Posterior vena cava (tissue), 2 donors: ENCODE results near the gene AIG1. TPM values are rescaled to one million over a fixed set of nuclear protein-coding genes. Genes with fewer than 3 reads are reported as not detected.
"Not testable (repeated sequence)": the region's sequence is repeated elsewhere in the genome, so short reads cannot be mapped to it uniquely, and the experiment has no call there.

Experiments
- DNase-seq: peaks from one replicate; pipeline ENCODE4 v3.0.0-alpha.2; 2020; ENCODE audit warnings: low spot score
- intact Hi-C, 2 donors: fragments of 100-400 bp; cut with DNase I; formaldehyde crosslinking; loops; one replicate each; pipeline versions ENCODE4 v1.14.1 to v1.14.2; 2022 to 2023
- long read RNA-seq, 2 donors: library from polyadenylated mRNA; unstranded; transcript quantifications; one replicate each; pipeline ENCODE4 v2.0.0, GENCODE V29; 2020 to 2021
- total RNA-seq, 2 donors: library from RNA; stranded (reverse); fragmentation: NEBNext Ultra II Directional; extraction: Animal tissue kit (Norgen Biotek cat#: 25700); gene quantifications; one replicate each; pipeline ENCODE4 v1.2.1, GENCODE V29; 2021
- donor health status: DM: yes; HTN: yes; CAD: no.
- donor health status: DM: yes; HTN: yes; CAD: no.

The AIG1 gene
- 10 to 100 TPM; 25.8 to 32.7 TPM for total RNA-seq
- long read RNA-seq, donor 1, transcript AIG1-202 (6 exons, 1,395 nt) = major isoform, 8 of 17 reads
- long read RNA-seq, donor 1, partial matches to known transcripts = 1 of 17 reads
- long read RNA-seq, donor 1, other reads (novel, unspliced or antisense) = 7 of 17 reads
- long read RNA-seq, donor 2, transcript AIG1-202 (6 exons, 1,395 nt) = major isoform, 59 of 81 reads
- long read RNA-seq, donor 2, partial matches to known transcripts = 2 of 81 reads
- long read RNA-seq, donor 2, other reads (novel, unspliced or antisense) = 19 of 81 reads

- intact Hi-C loops = no loop called here
- peak; percentile 76 for DNase-seq
These were observed at the start of gene AIG1 for GRCh38 chr6:143060806-143061596. Gene AIG1 (plus strand): TSS chr6:143060889. CDS start chr6:143060926, 37 bp downstream.

GRCh38 chr6:143014764-143015163, 45.9 kb upstream of the AIG1 start:
- DNase-seq = no peak
- intact Hi-C loops = no loop called here

- intact Hi-C loops = no loop called here
- DNase-seq = no peak
These were observed 45.4 kb upstream of the AIG1 start for GRCh38 chr6:143015300-143015706.

GRCh38 chr6:143018955-143019354, 41.7 kb upstream of the AIG1 start:
- DNase-seq = no peak
- intact Hi-C loops = no loop called here

GRCh38 chr6:143020862-143021261, 39.8 kb upstream of the AIG1 start:
- intact Hi-C loops = loop anchor here in 1 of 2 donors (10.0 kb wide), 1 partner anchor 326 kb away; no protein-coding TSS in a partner anchor
- not testable (repeated sequence) for DNase-seq

GRCh38 chr6:143021543-143021942, 39.1 kb upstream of the AIG1 start:
- no peak for DNase-seq
- intact Hi-C loops = loop anchor here in 1 of 2 donors (10.0 kb wide), 1 partner anchor 327 kb away; no protein-coding TSS in a partner anchor

- intact Hi-C loops = loop anchor here in 1 of 2 donors (10.0 kb wide), 1 partner anchor 328 kb away; no protein-coding TSS in a partner anchor
These were observed 38.1 kb upstream of the AIG1 start for GRCh38 chr6:143022587-143022986.

GRCh38 chr6:143023695-143024094, 37.0 kb upstream of the AIG1 start:
- intact Hi-C loops = loop anchor here in 1 of 2 donors (10.0 kb wide), 1 partner anchor 329 kb away; no protein-coding TSS in a partner anchor
- DNase-seq = no peak

More at GRCh38 chr6:143022587-143022986, 38.1 kb upstream of the AIG1 start:
- no peak for DNase-seq

- DNase-seq = no peak
- intact Hi-C loops = loop anchor here in 1 of 2 donors (10.0 kb wide), 1 partner anchor 330 kb away; no protein-coding TSS in a partner anchor
These were observed 35.7 kb upstream of the AIG1 start for GRCh38 chr6:143024977-143025376.

- intact Hi-C loops = loop anchor here in 1 of 2 donors (10.0 kb wide), 1 partner anchor 332 kb away; no protein-coding TSS in a partner anchor
These were observed 33.8 kb upstream of the AIG1 start for GRCh38 chr6:143026696-143027449.

GRCh38 chr6:143034689-143035334, 25.9 kb upstream of the AIG1 start:
- intact Hi-C loops = no loop called here
- DNase-seq = no peak

More at GRCh38 chr6:143026696-143027449, 33.8 kb upstream of the AIG1 start:
- no peak for DNase-seq

- no peak for DNase-seq
- intact Hi-C loops = no loop called here
These were observed 23.2 kb upstream of the AIG1 start for GRCh38 chr6:143037470-143037869.

GRCh38 chr6:143038833-143039232, 21.9 kb upstream of the AIG1 start:
- intact Hi-C loops = no loop called here
- no peak for DNase-seq

GRCh38 chr6:143039548-143039947, 21.1 kb upstream of the AIG1 start:
- intact Hi-C loops = no loop called here
- no peak for DNase-seq

GRCh38 chr6:143040018-143040417, 20.7 kb upstream of the AIG1 start:
- no peak for DNase-seq
- intact Hi-C loops = no loop called here

GRCh38 chr6:143044345-143044744, 16.3 kb upstream of the AIG1 start:
- DNase-seq, intact Hi-C loops: not testable (repeated sequence)

GRCh38 chr6:143049611-143050010, 11.1 kb upstream of the AIG1 start:
- intact Hi-C loops = no loop called here
- no peak for DNase-seq

- no peak for DNase-seq
- intact Hi-C loops = no loop called here
These were observed 10.2 kb upstream of the AIG1 start for GRCh38 chr6:143050509-143050908.

GRCh38 chr6:143052282-143052681, 8.4 kb upstream of the AIG1 start:
- intact Hi-C loops = no loop called here
- no peak for DNase-seq
